ENCODE results near the gene AGBL1. TPM values are rescaled to one million over a fixed set of nuclear protein-coding genes. Genes with fewer than 3 reads are reported as not detected.

The AGBL1 gene
- total and polyA plus RNA-seq, 4 donors = 0.08 to 147 (median 4.7) TPM

GRCh38 chr15:86063356-86064095 is 16.1 kb upstream of the AGBL1 start:
- DNase-seq (no peak), ATAC-seq (ENCODE audit: insufficient read depth, low FRiP score) (no peak)
- no peak overlapping the region for H3K27ac ChIP-seq (ENCODE audit: low read depth in 1 of 2, low read length in 1 of 2)
- no peak overlapping the region for H3K4me3 ChIP-seq
- H3K9ac ChIP-seq (ENCODE audit: insufficient read depth in 1 of 2, low read length in 2 of 2) = no peak overlapping the region
- no peak for TF ChIP-seq CTCF (IDR thresholded peaks at IDR 0.05; ENCODE audit: control extremely low read depth, extremely low read depth)
- H3K4me1 ChIP-seq (ENCODE audit: control insufficient read depth in 5 of 5, insufficient read depth in 5 of 5, low read length in 5 of 5) = no peaks in the 10 kb centered on the region
- peaks cover 0 to 3% (median 3%) of the 10 kb centered on the region in 3 donors for H3K27me3 ChIP-seq (ENCODE audit: control insufficient read depth in 3 of 3, insufficient read depth in 3 of 3, low read length in 2 of 3)
- H3K36me3 ChIP-seq (ENCODE audit: control insufficient read depth in 4 of 4, insufficient read depth in 4 of 4, low read length in 4 of 4) = no peaks in the 10 kb centered on the region
- WGBS, 2 donors = 83 to 88% methylated on average over 13 of the region's 13 CpGs
- peaks cover 0 to 10% (median 0%) of the 10 kb centered on the region in 4 donors for H3K9me3 ChIP-seq (ENCODE audit: control insufficient read depth in 4 of 4, insufficient read depth in 3 of 4, low read length in 3 of 4)

- Histone ChIP-seq H3K9ac (ENCODE audit: insufficient read depth in 1 of 2, low read length in 2 of 2) (no peak overlapping the region), H3K4me1 (ENCODE audit: control insufficient read depth in 5 of 5, insufficient read depth in 5 of 5, low read length in 5 of 5) (no peaks in the 10 kb centered on the region), H3K36me3 (ENCODE audit: control insufficient read depth in 4 of 4, insufficient read depth in 4 of 4, low read length in 4 of 4) (no peaks in the 10 kb centered on the region), H3K27me3 (ENCODE audit: control insufficient read depth in 3 of 3, insufficient read depth in 3 of 3, low read length in 2 of 3) (peaks cover 0 to 3% (median 3%) of the 10 kb centered on the region in 3 donors), H3K27ac (ENCODE audit: low read depth in 1 of 2, low read length in 1 of 2) (no peak overlapping the region), H3K9me3 (ENCODE audit: control insufficient read depth in 4 of 4, insufficient read depth in 3 of 4, low read length in 3 of 4) (peaks cover 0 to 10% (median 0%) of the 10 kb centered on the region in 4 donors), H3K4me3 (no peak overlapping the region)
- TF ChIP-seq CTCF (IDR thresholded peaks at IDR 0.05; ENCODE audit: control extremely low read depth, extremely low read depth) = no peak
- 91 to 93% methylated on average over 8 of the region's 8 CpGs for WGBS, 2 donors
- DNase-seq = no peak
- ATAC-seq (ENCODE audit: insufficient read depth, low FRiP score) = no peak
Measured at GRCh38 chr15:86064326-86064725, 15.3 kb upstream of the AGBL1 start.

- Histone ChIP-seq H3K9ac (ENCODE audit: insufficient read depth in 1 of 2, low read length in 2 of 2) (no peak overlapping the region), H3K27ac (ENCODE audit: low read depth in 1 of 2, low read length in 1 of 2) (no peak overlapping the region), H3K4me1 (ENCODE audit: control insufficient read depth in 5 of 5, insufficient read depth in 5 of 5, low read length in 5 of 5) (no peaks in the 10 kb centered on the region), H3K4me3 (no peak overlapping the region), H3K9me3 (ENCODE audit: control insufficient read depth in 4 of 4, insufficient read depth in 3 of 4, low read length in 3 of 4) (peaks cover 0 to 10% (median 0%) of the 10 kb centered on the region in 4 donors), H3K27me3 (ENCODE audit: control insufficient read depth in 3 of 3, insufficient read depth in 3 of 3, low read length in 2 of 3) (peaks cover 0 to 3% (median 2%) of the 10 kb centered on the region in 3 donors), H3K36me3 (ENCODE audit: control insufficient read depth in 4 of 4, insufficient read depth in 4 of 4, low read length in 4 of 4) (no peaks in the 10 kb centered on the region)
- no peak for TF ChIP-seq CTCF (IDR thresholded peaks at IDR 0.05; ENCODE audit: control extremely low read depth, extremely low read depth)
- WGBS, 2 donors = 72 to 82% methylated on average over 6 of the region's 6 CpGs
- DNase-seq = no peak
- no peak for ATAC-seq (ENCODE audit: insufficient read depth, low FRiP score)
Measured at GRCh38 chr15:86066174-86066834, 13.4 kb upstream of the AGBL1 start.
